ENCODE results near the gene NEURL1B.

- no peak for TF ChIP-seq ZFX (IDR thresholded peaks at IDR 0.05)
- TF ChIP-seq CTCF (conservative IDR thresholded peaks at IDR 0.05): no peak
These were observed 86.5 kb downstream of the NEURL1B start for GRCh38 chr5:172727551-172727950.
